Activated CD4-positive, alpha-beta T cell treated with anti-CD3 and anti-CD28 coated beads for 24 hours (primary cell): ENCODE data around the gene GSTA1.
"Not testable (repeated sequence)": the region's sequence is repeated elsewhere in the genome, so short reads cannot be mapped to it uniquely, and the experiment has no call there.

Experiments used
- DNase-seq, 2 donors: peaks; one replicate each; pipeline ENCODE4 v3.0.0-alpha.2; 2020; ENCODE audit warnings: low read depth in 2 of 2

GSTA1 gene

GRCh38 chr6:52808660-52809059 is 5.0 kb upstream of the GSTA1 start:
- no peak for DNase-seq

GRCh38 chr6:52802806-52803205 is 810 bp downstream of the GSTA1 start:
- DNase-seq: no peak

GRCh38 chr6:52801188-52801841 is 2.3 kb downstream of the GSTA1 start:
- DNase-seq: no peak

- DNase-seq: not testable (repeated sequence)
Measured at GRCh38 chr6:52799272-52799671, 4.3 kb downstream of the GSTA1 start.

- not testable (repeated sequence) for DNase-seq
Measured at GRCh38 chr6:52794366-52794765, 9.2 kb downstream of the GSTA1 start.

GRCh38 chr6:52790861-52791260 is 12.8 kb downstream of the GSTA1 start:
- no peak for DNase-seq

- not testable (repeated sequence) for DNase-seq
Measured at GRCh38 chr6:52789658-52790057, 14.0 kb downstream of the GSTA1 start.

- no peak for DNase-seq
Measured at GRCh38 chr6:52788478-52788877, 15.1 kb downstream of the GSTA1 start.

GRCh38 chr6:52787917-52788316 is 15.7 kb downstream of the GSTA1 start:
- no peak for DNase-seq

- no peak for DNase-seq
Measured at GRCh38 chr6:52786249-52786956, 17.2 kb downstream of the GSTA1 start.

- not testable (repeated sequence) for DNase-seq
Measured at GRCh38 chr6:52782696-52783274, 20.8 kb downstream of the GSTA1 start.

- DNase-seq: not testable (repeated sequence)
Measured at GRCh38 chr6:52782209-52782608, 21.4 kb downstream of the GSTA1 start.

- no peak for DNase-seq
Measured at GRCh38 chr6:52779237-52779636, 24.4 kb downstream of the GSTA1 start.

GRCh38 chr6:52776711-52777351 is 26.8 kb downstream of the GSTA1 start:
- not testable (repeated sequence) for DNase-seq

GRCh38 chr6:52769399-52769798 is 34.2 kb downstream of the GSTA1 start:
- DNase-seq: not testable (repeated sequence)

GRCh38 chr6:52767658-52768057 is 36.0 kb downstream of the GSTA1 start:
- not testable (repeated sequence) for DNase-seq

GRCh38 chr6:52763322-52763916 is 40.2 kb downstream of the GSTA1 start, which contains the start of gene GSTA2:
GSTA2 (minus strand) TSS chr6:52763475; CDS start chr6:52757947, 5,528 bp downstream.
- DNase-seq: not testable (repeated sequence)

- not testable (repeated sequence) for DNase-seq
Measured at GRCh38 chr6:52761673-52762491, 41.7 kb downstream of the GSTA1 start.

GRCh38 chr6:52760105-52760765 is 43.4 kb downstream of the GSTA1 start:
- DNase-seq: no peak

GRCh38 chr6:52759085-52759484 is 44.5 kb downstream of the GSTA1 start:
- no peak for DNase-seq
